Nephron progenitor cell (in vitro differentiated cells): Measurements from ENCODE around the gene NCF4.

Experiments
- DNase-seq: peaks from one replicate; pipeline ENCODE4 v3.0.0; 2021
- H3K27ac Mint-ChIP-seq: 2 replicates; pipeline ENCODE4 v1.8.0; 2021; ENCODE audit warnings: mild to moderate bottlenecking, moderate library complexity, mixed read lengths
- H3K27me3 Mint-ChIP-seq: 2 replicates; pipeline ENCODE4 v1.8.0; 2021; ENCODE audit warnings: mild to moderate bottlenecking, low read depth, mixed read lengths; ENCODE audit not compliant: poor library complexity
- H3K36me3 Mint-ChIP-seq: 2 replicates; pipeline ENCODE4 v1.8.0; 2021; ENCODE audit warnings: low read depth, mixed read lengths
- H3K4me1 Mint-ChIP-seq: 2 replicates; pipeline ENCODE4 v1.8.0; 2021; ENCODE audit warnings: mixed read lengths
- H3K4me3 Mint-ChIP-seq: 2 replicates; pipeline ENCODE4 v1.8.0; 2021; ENCODE audit warnings: mild to moderate bottlenecking, moderate library complexity, mixed read lengths
- H3K9me3 Mint-ChIP-seq: 2 replicates; pipeline ENCODE4 v1.8.0; 2021; ENCODE audit warnings: mild to moderate bottlenecking, moderate library complexity, mixed read lengths
- TF ChIP-seq, protein P1 (sequence below): fragments of 200-600 bp; sonication (generic); IDR thresholded peaks from 2 replicates; pipeline ENCODE4 v1.5.0; 2021; ENCODE audit warnings: antibody characterized with exemption

Gene NCF4

GRCh38 chr22:36823186-36823839 lies 37.5 kb upstream of the NCF4 start:
- Mint-ChIP-seq H3K27me3 (peaks cover 50% of the 10 kb centered on the region), H3K4me3 (no peak overlapping the region), H3K9me3 (no peaks in the 10 kb centered on the region), H3K36me3 (no peaks in the 10 kb centered on the region), H3K4me1 (peaks cover 18% of the 10 kb centered on the region), H3K27ac (peak overlapping the region; percentile 54)
- TF ChIP-seq, protein P1, sequence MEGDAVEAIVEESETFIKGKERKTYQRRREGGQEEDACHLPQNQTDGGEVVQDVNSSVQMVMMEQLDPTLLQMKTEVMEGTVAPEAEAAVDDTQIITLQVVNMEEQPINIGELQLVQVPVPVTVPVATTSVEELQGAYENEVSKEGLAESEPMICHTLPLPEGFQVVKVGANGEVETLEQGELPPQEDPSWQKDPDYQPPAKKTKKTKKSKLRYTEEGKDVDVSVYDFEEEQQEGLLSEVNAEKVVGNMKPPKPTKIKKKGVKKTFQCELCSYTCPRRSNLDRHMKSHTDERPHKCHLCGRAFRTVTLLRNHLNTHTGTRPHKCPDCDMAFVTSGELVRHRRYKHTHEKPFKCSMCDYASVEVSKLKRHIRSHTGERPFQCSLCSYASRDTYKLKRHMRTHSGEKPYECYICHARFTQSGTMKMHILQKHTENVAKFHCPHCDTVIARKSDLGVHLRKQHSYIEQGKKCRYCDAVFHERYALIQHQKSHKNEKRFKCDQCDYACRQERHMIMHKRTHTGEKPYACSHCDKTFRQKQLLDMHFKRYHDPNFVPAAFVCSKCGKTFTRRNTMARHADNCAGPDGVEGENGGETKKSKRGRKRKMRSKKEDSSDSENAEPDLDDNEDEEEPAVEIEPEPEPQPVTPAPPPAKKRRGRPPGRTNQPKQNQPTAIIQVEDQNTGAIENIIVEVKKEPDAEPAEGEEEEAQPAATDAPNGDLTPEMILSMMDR: no peak
- DNase-seq: no peak

DNA sequence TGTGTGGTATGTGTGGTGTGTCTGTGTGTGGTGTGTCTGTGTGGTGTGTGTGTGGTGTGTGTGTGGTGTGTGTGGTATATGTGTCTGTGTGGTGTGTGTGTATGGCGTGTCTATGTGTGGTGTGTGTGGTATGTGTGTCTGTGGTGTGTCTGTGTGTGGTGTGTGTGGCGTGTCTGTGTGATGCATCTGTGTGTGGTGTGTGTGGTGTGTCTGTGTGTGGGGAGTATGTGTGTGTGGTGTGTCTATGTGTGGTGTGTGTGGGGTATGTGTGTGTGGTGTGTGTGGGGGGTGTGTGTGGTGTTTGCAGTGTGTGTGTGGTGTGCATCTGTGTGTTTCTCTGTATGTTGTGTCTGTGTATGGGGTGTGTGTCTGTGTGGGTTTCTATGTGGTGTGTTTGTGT lies 36.2 kb upstream of the NCF4 start:
- TF ChIP-seq, protein P1: no peak
- H3K27me3 Mint-ChIP-seq: peaks cover 45% of the 10 kb centered on the region
- H3K4me1 Mint-ChIP-seq: peaks cover 7% of the 10 kb centered on the region
- no peaks in the 10 kb centered on the region for H3K36me3 Mint-ChIP-seq
- no peak overlapping the region for H3K4me3 Mint-ChIP-seq
- H3K9me3 Mint-ChIP-seq: no peaks in the 10 kb centered on the region
- no peak for DNase-seq
- no peak overlapping the region for H3K27ac Mint-ChIP-seq

GRCh38 chr22:36826262-36826661 lies 34.5 kb upstream of the NCF4 start:
- no peaks in the 10 kb centered on the region for H3K9me3 Mint-ChIP-seq
- no peaks in the 10 kb centered on the region for H3K36me3 Mint-ChIP-seq
- peaks cover 4% of the 10 kb centered on the region for H3K4me1 Mint-ChIP-seq
- DNase-seq: no peak
- H3K27ac Mint-ChIP-seq: no peak overlapping the region
- H3K27me3 Mint-ChIP-seq: peaks cover 36% of the 10 kb centered on the region
- TF ChIP-seq, protein P1: no peak
- H3K4me3 Mint-ChIP-seq: no peak overlapping the region

DNA sequence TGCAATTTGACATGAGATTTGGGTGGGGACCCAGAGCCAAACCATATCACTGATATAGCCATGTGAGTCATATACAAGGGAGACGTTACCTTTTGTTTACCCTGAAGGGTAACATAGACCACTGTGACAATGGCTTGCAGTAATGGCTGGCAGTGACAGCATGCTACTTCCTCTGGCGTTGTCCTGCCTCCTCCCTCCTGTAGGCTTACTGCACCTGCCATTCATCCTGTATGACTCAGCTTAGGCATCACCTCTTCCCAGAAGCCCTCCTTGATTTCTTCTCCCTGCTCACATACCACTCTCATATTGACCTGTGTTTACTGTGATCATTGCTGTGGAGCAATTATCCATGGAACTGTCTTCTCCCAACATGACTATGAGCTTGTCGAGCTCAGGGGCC lies 32.0 kb upstream of the NCF4 start:
- Mint-ChIP-seq H3K4me1 (no peaks in the 10 kb centered on the region), H3K9me3 (no peaks in the 10 kb centered on the region), H3K27ac (no peak overlapping the region), H3K27me3 (peaks cover 50% of the 10 kb centered on the region), H3K4me3 (no peak overlapping the region), H3K36me3 (no peaks in the 10 kb centered on the region)
- no peak for DNase-seq
- TF ChIP-seq, protein P1: no peak

- H3K4me3 Mint-ChIP-seq: no peak overlapping the region
- H3K36me3 Mint-ChIP-seq: no peaks in the 10 kb centered on the region
- no peak for DNase-seq
- no peaks in the 10 kb centered on the region for H3K4me1 Mint-ChIP-seq
- H3K27ac Mint-ChIP-seq: no peak overlapping the region
- H3K9me3 Mint-ChIP-seq: no peaks in the 10 kb centered on the region
- H3K27me3 Mint-ChIP-seq: peaks cover 51% of the 10 kb centered on the region
- TF ChIP-seq, protein P1: no peak
Measured at GRCh38 chr22:36829370-36830002, 31.3 kb upstream of the NCF4 start.

DNA sequence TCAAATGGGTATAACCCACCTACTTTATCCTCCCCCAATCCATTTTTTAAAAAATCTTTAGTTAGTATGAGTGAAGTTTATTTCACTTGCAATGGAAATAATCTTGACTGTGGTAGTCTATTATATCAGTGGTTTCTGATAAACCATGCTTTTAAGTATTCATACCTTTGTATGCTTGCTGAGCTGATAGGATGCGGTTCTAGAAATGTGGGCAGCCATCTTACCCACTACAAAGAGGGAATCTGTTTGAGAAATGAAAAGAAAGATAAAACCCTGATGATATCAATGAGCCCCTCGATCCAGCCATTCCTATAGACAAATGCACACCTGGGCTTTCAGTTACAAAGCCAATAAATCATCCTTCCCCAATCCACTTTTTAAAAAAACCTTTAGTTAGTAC lies 30.2 kb upstream of the NCF4 start:
- Mint-ChIP-seq H3K36me3 (no peaks in the 10 kb centered on the region), H3K4me1 (no peaks in the 10 kb centered on the region), H3K4me3 (no peak overlapping the region), H3K27me3 (peaks cover 56% of the 10 kb centered on the region), H3K9me3 (no peaks in the 10 kb centered on the region), H3K27ac (no peak overlapping the region)
- no peak for DNase-seq
- TF ChIP-seq, protein P1: no peak
